Right lobe of liver (tissue), 6 donors: ENCODE results near the gene NR5A1. TPM values are rescaled to one million over a fixed set of nuclear protein-coding genes. Genes with fewer than 3 reads are reported as not detected.

Experiments
- ATAC-seq, 4 donors: fragments of 200-7000 bp; cut with Tn5 transposase; one replicate each; pipeline ENCODE4 v1.9.1; 2020; ENCODE audit warnings: mild to moderate bottlenecking in 4 of 4, moderate library complexity in 4 of 4
- DNase-seq, 3 donors: peaks; one replicate each; pipeline ENCODE4 v3.0.0-alpha.2; 2020
- H3K27ac ChIP-seq, 3 donors: fragments of 200-600 bp; one replicate each; pipeline ENCODE4 v1.8.0; 2022
- H3K27me3 ChIP-seq, 2 donors: fragments of 200-600 bp; one replicate each; pipeline ENCODE4 v1.8.0; 2022
- H3K36me3 ChIP-seq, 4 donors: fragments of 200-600 bp; sonication (generic) in 1 of 4; one replicate each; pipeline versions ENCODE4 v1.5.1 to v1.8.0; 2017 to 2022; ENCODE audit warnings: control low read depth in 1 of 4
- H3K4me1 ChIP-seq, 4 donors: fragments of 200-600 bp; sonication (generic) in 1 of 4; one replicate each; pipeline versions ENCODE4 v1.5.1 to v1.8.0; 2017 to 2022; ENCODE audit warnings: control low read depth in 1 of 4
- H3K4me3 ChIP-seq, 3 donors: fragments of 200-600 bp; one replicate each; pipeline ENCODE4 v1.8.0; 2022
- H3K9me3 ChIP-seq, 4 donors: fragments of 200-600 bp; sonication (generic) in 1 of 4; one replicate each; pipeline versions ENCODE4 v1.5.1 to v1.8.0; 2017 to 2022; ENCODE audit warnings: control low read depth in 1 of 4
- POLR2A ChIP-seq: fragments of 450-650 bp; IDR thresholded peaks from one replicate; pipeline ENCODE4 v1.6.1; 2017; ENCODE audit warnings: antibody characterized with exemption, mild to moderate bottlenecking
- whole genome bisulfite sequencing: methylation state at CpG from one replicate; pipeline ENCODE4 v1.1.6; 2018; ENCODE audit warnings: low coverage, low lambda C conversion rate; ENCODE audit not compliant: insufficient coverage; ENCODE audit errors: missing lambda C conversion rate; 5-methylcytosine and 5-hydroxymethylcytosine counted together
- intact Hi-C, 2 donors: fragments of 100-400 bp; cut with DNase I; formaldehyde crosslinking; loops; one replicate each; pipeline versions ENCODE4 v1.11.2 to v1.14.1; 2022
- total RNA-seq, 6 experiments: library from RNA; depleted of rRNA in 2 of 6; stranded (reverse); fragments of >200 nt in 2 of 6; fragmentation: NEBNext Ultra II Directional in 3 of 6; extraction: Animal tissue kit (Norgen Biotek cat#: 25700) in 3 of 6; gene quantifications; one replicate each; pipeline versions ENCODE4 v1.1.0 to v1.2.4, GENCODE V29; 2016 to 2023
- TF ChIP-seq, protein P1 (sequence below), 4 donors: fragments of 200-600 bp in 3 of 4; fragments of 450-650 bp in 1 of 4; IDR thresholded peaks; one replicate each; pipeline versions ENCODE4 v1.5.1 to v1.8.0; 2016 to 2022; ENCODE audit warnings: antibody characterized with exemption in 4 of 4, mild to moderate bottlenecking in 2 of 4
- donor health status: DM: no; HTN: yes; CAD: no.
- donor health status: DM: no; HTN: no; CAD: no.
- donor health status: DM: no; HTN: no; CAD: no.
- donor health status: DM: no; HTN: yes; CAD: no.
- donor health status: DM: no; HTN: yes; CAD: no.

Gene NR5A1
- total RNA-seq, 6 experiments from 2014 or later = 0.26 TPM; not detected in 5

DNA sequence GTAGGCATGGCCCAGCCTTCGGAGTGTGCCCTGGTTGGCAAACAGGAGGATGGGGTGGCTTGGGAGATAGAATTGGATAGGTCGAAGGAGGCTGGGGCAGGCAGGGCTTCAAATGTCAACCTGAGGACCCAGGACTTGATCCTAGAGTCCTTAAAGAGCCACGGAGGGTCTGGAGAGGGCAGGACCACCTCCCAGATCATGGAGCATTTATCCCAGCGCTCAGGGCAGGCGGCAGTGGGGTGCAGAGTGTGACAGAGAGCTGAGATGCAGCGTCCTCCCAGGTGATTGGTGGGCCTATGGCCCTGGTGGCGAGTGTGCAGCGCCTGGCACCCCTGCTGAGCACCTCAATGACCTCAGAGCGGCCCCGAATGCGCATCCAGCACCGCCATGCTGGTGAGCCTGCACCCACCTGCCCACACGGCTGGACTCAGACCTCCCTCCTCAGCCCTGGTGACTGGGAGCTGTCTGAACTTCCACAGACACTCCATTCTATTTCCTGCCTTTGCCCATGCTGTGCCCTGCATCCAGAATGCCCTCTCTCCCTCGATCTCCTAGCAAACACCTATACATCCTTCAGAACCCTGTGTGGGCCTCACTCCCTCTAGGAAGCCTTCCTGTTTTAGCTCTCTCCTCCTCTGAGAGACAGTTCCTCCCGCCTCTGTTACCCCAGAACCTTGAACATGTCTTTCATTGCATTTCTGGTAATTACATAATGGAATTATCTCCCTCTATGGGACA lies 50.7 kb downstream of the NR5A1 start:
- 21% methylated on average over 3 of the region's 15 CpGs for WGBS
- no peaks in the 10 kb centered on the region for H3K4me1 ChIP-seq
- intact Hi-C loops = no loop called here
- DNase-seq (peak in 2 of 3 donors; percentile 19 to 31), ATAC-seq (no peak)
- H3K27ac ChIP-seq = no peak overlapping the region
- no peaks in the 10 kb centered on the region for H3K36me3 ChIP-seq
- no peaks in the 10 kb centered on the region for H3K9me3 ChIP-seq
- no peak overlapping the region for H3K4me3 ChIP-seq
- TF ChIP-seq POLR2A = no peak
- TF ChIP-seq, protein P1, sequence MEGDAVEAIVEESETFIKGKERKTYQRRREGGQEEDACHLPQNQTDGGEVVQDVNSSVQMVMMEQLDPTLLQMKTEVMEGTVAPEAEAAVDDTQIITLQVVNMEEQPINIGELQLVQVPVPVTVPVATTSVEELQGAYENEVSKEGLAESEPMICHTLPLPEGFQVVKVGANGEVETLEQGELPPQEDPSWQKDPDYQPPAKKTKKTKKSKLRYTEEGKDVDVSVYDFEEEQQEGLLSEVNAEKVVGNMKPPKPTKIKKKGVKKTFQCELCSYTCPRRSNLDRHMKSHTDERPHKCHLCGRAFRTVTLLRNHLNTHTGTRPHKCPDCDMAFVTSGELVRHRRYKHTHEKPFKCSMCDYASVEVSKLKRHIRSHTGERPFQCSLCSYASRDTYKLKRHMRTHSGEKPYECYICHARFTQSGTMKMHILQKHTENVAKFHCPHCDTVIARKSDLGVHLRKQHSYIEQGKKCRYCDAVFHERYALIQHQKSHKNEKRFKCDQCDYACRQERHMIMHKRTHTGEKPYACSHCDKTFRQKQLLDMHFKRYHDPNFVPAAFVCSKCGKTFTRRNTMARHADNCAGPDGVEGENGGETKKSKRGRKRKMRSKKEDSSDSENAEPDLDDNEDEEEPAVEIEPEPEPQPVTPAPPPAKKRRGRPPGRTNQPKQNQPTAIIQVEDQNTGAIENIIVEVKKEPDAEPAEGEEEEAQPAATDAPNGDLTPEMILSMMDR (IDR thresholded peaks at IDR 0.05) = no peak
- peaks cover 0 to under 1% of the 10 kb centered on the region in 2 donors for H3K27me3 ChIP-seq

DNA sequence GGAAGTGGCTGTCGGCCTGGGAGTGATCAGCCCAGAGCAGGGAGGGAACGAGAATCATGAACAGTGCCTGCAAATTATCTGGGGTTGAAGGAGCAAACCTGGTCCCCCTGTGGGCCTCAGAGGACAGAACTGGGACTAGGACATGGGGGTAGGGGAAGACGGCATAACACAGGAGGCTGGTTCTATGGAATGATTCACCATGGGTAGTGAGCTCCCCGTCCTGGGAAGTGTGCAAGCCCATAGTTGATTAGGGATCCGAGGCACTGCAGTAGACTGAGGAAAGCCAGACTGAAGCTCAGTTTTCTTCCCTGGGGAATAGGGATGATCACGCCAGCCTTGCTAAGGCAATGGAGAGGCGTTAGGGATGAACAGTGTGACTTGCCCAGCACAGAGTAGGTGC lies 51.4 kb downstream of the NR5A1 start:
- peaks cover 0 to 3% (median 0%) of the 10 kb centered on the region in 4 donors for H3K4me1 ChIP-seq
- intact Hi-C loops = no loop called here
- no peak overlapping the region for H3K4me3 ChIP-seq
- DNase-seq (no peak), ATAC-seq (no peak)
- TF ChIP-seq, protein P1 (IDR thresholded peaks at IDR 0.05) = no peak
- TF ChIP-seq POLR2A = no peak
- H3K36me3 ChIP-seq = no peaks in the 10 kb centered on the region
- H3K9me3 ChIP-seq = no peaks in the 10 kb centered on the region
- no peak overlapping the region for H3K27ac ChIP-seq
- H3K27me3 ChIP-seq = peaks cover 0 to 8% of the 10 kb centered on the region in 2 donors
- 65% methylated on average over 6 of the region's 7 CpGs for WGBS

DNA sequence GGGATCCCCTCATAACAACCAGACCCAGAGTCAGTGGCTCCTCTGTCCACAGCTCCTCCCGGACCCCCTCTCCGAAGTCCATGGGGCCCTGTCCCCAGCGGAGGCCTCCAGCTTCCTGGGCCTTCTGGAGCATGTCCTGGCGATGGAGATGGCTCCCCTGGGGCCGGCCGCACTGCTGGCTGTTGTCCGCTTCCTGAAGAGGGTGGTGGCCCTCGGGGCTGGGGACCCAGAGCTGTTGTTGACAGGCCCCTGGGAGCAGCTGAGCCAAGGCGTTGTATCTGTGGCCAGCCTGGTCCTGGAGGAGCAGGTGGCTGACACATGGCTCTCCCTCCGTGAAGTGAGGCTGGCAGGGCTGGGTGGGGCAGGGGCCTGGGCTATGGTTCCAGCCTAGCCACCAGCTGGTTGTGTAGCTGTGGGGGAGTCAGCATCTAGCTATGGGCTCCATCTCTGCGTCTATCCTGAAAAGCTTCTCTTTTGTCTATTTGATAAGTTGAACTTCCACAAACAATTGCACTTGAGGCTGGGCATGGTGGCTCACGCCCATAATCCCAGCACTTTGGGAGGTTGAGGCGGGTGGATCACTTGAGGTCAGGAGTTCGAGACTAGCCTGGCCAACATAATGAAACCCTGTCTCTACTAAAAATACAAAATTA lies 52.3 kb downstream of the NR5A1 start:
- Histone ChIP-seq H3K4me3 (no peak overlapping the region), H3K4me1 (peaks cover 0 to 4% (median 0%) of the 10 kb centered on the region in 4 donors), H3K36me3 (no peaks in the 10 kb centered on the region), H3K27me3 (peaks cover 0 to 10% of the 10 kb centered on the region in 2 donors), H3K9me3 (no peaks in the 10 kb centered on the region), H3K27ac (no peak overlapping the region)
- 75% methylated on average over 4 of the region's 14 CpGs for WGBS
- ATAC-seq = no peak
- intact Hi-C loops = no loop called here
- no peak for TF ChIP-seq POLR2A
- TF ChIP-seq, protein P1 (IDR thresholded peaks at IDR 0.05) = no peak
- peak in 1 of 3 donors; percentile 47 for DNase-seq

DNA sequence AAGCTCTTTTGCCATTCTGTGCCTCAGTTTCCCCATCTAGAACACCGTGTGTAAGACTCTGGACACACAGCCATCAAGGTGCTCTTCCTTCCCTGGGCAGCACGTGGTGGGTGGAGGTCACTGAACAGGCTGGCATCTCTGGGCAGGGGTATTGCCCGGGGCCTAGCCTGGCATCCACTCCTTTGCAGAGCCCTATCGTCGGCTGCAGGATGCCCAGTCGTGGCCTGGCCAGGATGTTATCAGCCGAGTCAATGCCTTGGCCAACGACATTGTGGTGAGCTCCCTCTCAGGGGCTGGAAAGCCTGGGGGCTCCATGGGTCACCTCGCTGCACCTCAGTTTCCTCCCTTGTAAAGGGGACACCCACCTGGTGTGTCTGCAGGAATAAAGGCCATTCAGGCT lies 52.9 kb downstream of the NR5A1 start:
- Histone ChIP-seq H3K4me1 (peaks cover 0 to 4% (median 0%) of the 10 kb centered on the region in 4 donors), H3K27ac (no peak overlapping the region), H3K9me3 (no peaks in the 10 kb centered on the region), H3K36me3 (no peaks in the 10 kb centered on the region), H3K4me3 (no peak overlapping the region), H3K27me3 (peaks cover 0 to 10% of the 10 kb centered on the region in 2 donors)
- ATAC-seq (no peak), DNase-seq (no peak)
- intact Hi-C loops = no loop called here
- 60% methylated on average over 1 of the region's 9 CpGs for WGBS
- TF ChIP-seq, protein P1 (IDR thresholded peaks at IDR 0.05) = no peak
- no peak for TF ChIP-seq POLR2A
